H9 (cell line): ENCODE results near the gene TTLL3. TPM values are rescaled to one million over a fixed set of nuclear protein-coding genes. Genes with fewer than 3 reads are reported as not detected.

ENCODE experiments used
- DNase-seq: peaks from one replicate; pipeline ENCODE4 v3.0.0-alpha.2; 2017
- H2AFZ ChIP-seq: one replicate; pipeline ENCODE4 v1.6.1; 2013; ENCODE audit warnings: mild to moderate bottlenecking, low read length, control low read depth, moderate library complexity
- H2AK5ac ChIP-seq: 2 replicates; pipeline ENCODE4 v1.6.1; 2013; ENCODE audit warnings: low read length, control low read depth, mixed read lengths; ENCODE audit not compliant: insufficient read length
- H2BK120ac ChIP-seq: one replicate; pipeline ENCODE4 v1.6.1; 2013; ENCODE audit warnings: low read depth, mild to moderate bottlenecking, low read length, control low read depth, inconsistent platforms; ENCODE audit not compliant: poor library complexity, severe bottlenecking
- H2BK12ac ChIP-seq: 2 replicates; pipeline ENCODE4 v1.6.1; 2013; ENCODE audit warnings: low read length, control low read depth, mixed read lengths, low read depth; ENCODE audit not compliant: insufficient read length
- H2BK15ac ChIP-seq: 2 replicates; pipeline ENCODE4 v1.6.1; 2013; ENCODE audit warnings: low read depth, low read length, control low read depth
- H2BK20ac ChIP-seq: one replicate; pipeline ENCODE4 v1.6.1; 2013; ENCODE audit warnings: low read depth, mild to moderate bottlenecking, low read length, control low read depth, inconsistent platforms; ENCODE audit not compliant: poor library complexity, severe bottlenecking
- H2BK5ac ChIP-seq: 2 replicates; pipeline ENCODE4 v1.6.1; 2013; ENCODE audit warnings: low read length, control low read depth, mixed read lengths; ENCODE audit not compliant: insufficient read length
- H3K14ac ChIP-seq: 2 replicates; pipeline ENCODE4 v1.6.1; 2013; ENCODE audit warnings: low read length, control low read depth; ENCODE audit not compliant: insufficient read depth
- H3K18ac ChIP-seq: 2 replicates; pipeline ENCODE4 v1.6.1; 2013; ENCODE audit warnings: low read depth, mild to moderate bottlenecking, mixed read lengths, low read length, control low read depth; ENCODE audit not compliant: insufficient read length
- H3K23ac ChIP-seq: 2 replicates; pipeline ENCODE4 v1.6.1; 2013; ENCODE audit warnings: low read length, control low read depth, mixed read lengths, low read depth; ENCODE audit not compliant: insufficient read length
- H3K23me2 ChIP-seq: 2 replicates; pipeline ENCODE4 v1.6.1; 2013; ENCODE audit warnings: low read depth, mild to moderate bottlenecking, mixed read lengths, low read length, control low read depth; ENCODE audit not compliant: insufficient read length, poor library complexity, severe bottlenecking
- H3K27ac ChIP-seq: 2 replicates; pipeline ENCODE4 v1.5.1; 2013; ENCODE audit warnings: low read length, control low read depth, mixed read lengths, low read depth; ENCODE audit not compliant: insufficient read length
- H3K27me3 ChIP-seq: 2 replicates; pipeline ENCODE4 v1.6.1; 2013; ENCODE audit warnings: low read length, control low read depth, inconsistent platforms; ENCODE audit not compliant: insufficient read depth
- H3K4ac ChIP-seq: 2 replicates; pipeline ENCODE4 v1.6.1; 2013; ENCODE audit warnings: low read depth, mild to moderate bottlenecking, control low read depth, inconsistent platforms, low read length, moderate library complexity
- H3K4me1 ChIP-seq: 2 replicates; pipeline ENCODE4 v1.6.1; 2013; ENCODE audit warnings: low read length, control low read depth, inconsistent platforms; ENCODE audit not compliant: insufficient read depth
- H3K4me2 ChIP-seq: 2 replicates; pipeline ENCODE4 v1.6.1; 2013; ENCODE audit warnings: low read length, control low read depth, mixed read lengths; ENCODE audit not compliant: insufficient read length, insufficient read depth
- H3K56ac ChIP-seq: 2 replicates; pipeline ENCODE4 v1.6.1; 2013; ENCODE audit warnings: low read depth, mild to moderate bottlenecking, mixed read lengths, low read length, control low read depth; ENCODE audit not compliant: insufficient read length
- H3K79me1 ChIP-seq: 2 replicates; pipeline ENCODE4 v1.6.1; 2013; ENCODE audit warnings: low read depth, mild to moderate bottlenecking, moderate library complexity, low read length, control low read depth, inconsistent platforms; ENCODE audit not compliant: insufficient read depth, poor library complexity, severe bottlenecking
- H3K79me2 ChIP-seq: 2 replicates; pipeline ENCODE4 v1.6.1; 2013; ENCODE audit warnings: low read length, control low read depth, inconsistent platforms; ENCODE audit not compliant: insufficient read depth
- H3K9ac ChIP-seq: 2 replicates; pipeline ENCODE4 v1.6.1; 2013; ENCODE audit warnings: low read length, control low read depth, mixed read lengths; ENCODE audit not compliant: insufficient read length; ENCODE audit errors: extremely low read depth
- H3K9me3 ChIP-seq: one replicate; pipeline ENCODE4 v1.6.1; 2013; ENCODE audit warnings: low read depth, low read length, inconsistent platforms; ENCODE audit not compliant: control insufficient read depth
- H3T11ph ChIP-seq: one replicate; pipeline ENCODE4 v1.6.1; 2013; ENCODE audit warnings: mild to moderate bottlenecking, low read length, control low read depth, inconsistent platforms
- H4K20me1 ChIP-seq: one replicate; pipeline ENCODE4 v1.6.1; 2013; ENCODE audit not compliant: control insufficient read depth, insufficient read length, insufficient read depth
- H4K5ac ChIP-seq: 2 replicates; pipeline ENCODE4 v1.6.1; 2013; ENCODE audit warnings: low read depth, mild to moderate bottlenecking, mixed read lengths, low read length, control low read depth; ENCODE audit not compliant: insufficient read length
- H4K8ac ChIP-seq: replicated peaks from 2 replicates; pipeline ENCODE4 v1.6.1; 2013; ENCODE audit warnings: low read length, control low read depth, mixed read lengths, low read depth; ENCODE audit not compliant: insufficient read length
- H4K91ac ChIP-seq: 2 replicates; pipeline ENCODE4 v1.6.1; 2013; ENCODE audit warnings: low read depth, mild to moderate bottlenecking, moderate library complexity, mixed read lengths, low read length, control low read depth; ENCODE audit not compliant: insufficient read length
- H3K27ac Mint-ChIP-seq, 3 experiments: 2 replicates in 2 of 3; 3 replicates in 1 of 3; pipeline ENCODE4 v1.8.0; 2020 to 2021; ENCODE audit warnings: mixed read lengths in 3 of 3, mild to moderate bottlenecking in 1 of 3, moderate library complexity in 1 of 3
- H3K27me3 Mint-ChIP-seq: 2 replicates; pipeline ENCODE4 v1.8.0; 2021; ENCODE audit warnings: low read depth, mild to moderate bottlenecking, moderate library complexity, mixed read lengths
- H3K36me3 Mint-ChIP-seq, 3 experiments: 2 replicates in 2 of 3; 3 replicates in 1 of 3; pipeline ENCODE4 v1.8.0; 2020 to 2021; ENCODE audit warnings: low read depth in 3 of 3, mixed read lengths in 3 of 3; ENCODE audit not compliant: insufficient read depth in 1 of 3
- H3K4me1 Mint-ChIP-seq, 2 experiments: 2 replicates each; pipeline ENCODE4 v1.8.0; 2020; ENCODE audit warnings: mixed read lengths in 2 of 2
- H3K4me3 Mint-ChIP-seq, 2 experiments: 2 replicates in 1 of 2; 3 replicates in 1 of 2; pipeline ENCODE4 v1.8.0; 2020 to 2021; ENCODE audit warnings: mild to moderate bottlenecking in 2 of 2, mixed read lengths in 2 of 2, moderate library complexity in 1 of 2
- H3K9me3 Mint-ChIP-seq, 2 experiments: 2 replicates in 1 of 2; 3 replicates in 1 of 2; pipeline ENCODE4 v1.8.0; 2020; ENCODE audit warnings: mild to moderate bottlenecking in 2 of 2, mixed read lengths in 2 of 2, moderate library complexity in 1 of 2
- CTCF ChIP-seq: fragments of 200-600 bp; sonication (generic); conservative IDR thresholded peaks from 3 replicates; pipeline ENCODE4 v1.8.0; 2021; ENCODE audit warnings: antibody characterized with exemption, mild to moderate bottlenecking
- WGBS: extraction: QIAGEN DNeasy Blood & Tissue Kit; methylation state at CpG from one replicate; pipeline ENCODE4 v1.1.7; 2013; ENCODE audit warnings: missing lambda C conversion rate, low lambda C conversion rate, mixed read lengths; ENCODE audit not compliant: insufficient read length; ENCODE audit errors: extremely low coverage; 5-methylcytosine and 5-hydroxymethylcytosine counted together
- total RNA-seq: library from RNA; stranded (reverse); gene quantifications from 2 replicates; pipeline ENCODE4 v1.2.1, GENCODE V29; 2021

Gene TTLL3
- total RNA-seq, 1 experiment from 2014 or later, result 14.4 TPM

GRCh38 chr3:9779075-9779593 is 30.9 kb upstream of the TTLL3 start:
- no peak overlapping the region for H3K4ac ChIP-seq
- no peaks in the 10 kb centered on the region for H3K4me1 ChIP-seq
- no peak overlapping the region for H3K23ac ChIP-seq
- no peak for TF ChIP-seq CTCF
- Mint-ChIP-seq H3K27ac (no peak overlapping the region), H3K4me1 (peaks cover 7 to 8% of the 10 kb centered on the region in 2 experiments; a peak in 3 of 4 replicates), H3K4me3 (no peak overlapping the region), H3K27me3 (peaks cover 9% of the 10 kb centered on the region), H3K9me3 (no peaks in the 10 kb centered on the region), H3K36me3 (peaks cover 10 to 39% (median 32%) of the 10 kb centered on the region in 3 experiments; a peak in 6 of 7 replicates)
- no peak overlapping the region for H4K5ac ChIP-seq
- no peak overlapping the region for H3K56ac ChIP-seq
- no peak overlapping the region for H2BK5ac ChIP-seq
- no peak overlapping the region for H4K8ac ChIP-seq
- H2AFZ ChIP-seq, result no peak overlapping the region
- H2BK120ac ChIP-seq, result no peak overlapping the region
- no peak overlapping the region for H2BK20ac ChIP-seq
- H3K23me2 ChIP-seq, result no peaks in the 10 kb centered on the region
- H3K79me1 ChIP-seq, result no peaks in the 10 kb centered on the region
- no peak overlapping the region for H2BK15ac ChIP-seq
- H4K20me1 ChIP-seq, result no peaks in the 10 kb centered on the region
- no peak for DNase-seq
- no CpG with 5 or more reads among the region's 6 CpGs for WGBS
- H3K18ac ChIP-seq, result no peak overlapping the region
- no peak overlapping the region for H3K14ac ChIP-seq
- H3K4me2 ChIP-seq, result no peak overlapping the region
- H3T11ph ChIP-seq, result no peak overlapping the region
- no peak overlapping the region for H4K91ac ChIP-seq
- no peak overlapping the region for H2BK12ac ChIP-seq
- no peaks in the 10 kb centered on the region for H3K9me3 ChIP-seq
- no peaks in the 10 kb centered on the region; the same call in 1 of the 2 replicates for H3K27me3 ChIP-seq
- H2AK5ac ChIP-seq, result no peak overlapping the region
- no peak overlapping the region for H3K27ac ChIP-seq
- H3K9ac ChIP-seq, result no peak overlapping the region
- no peaks in the 10 kb centered on the region for H3K79me2 ChIP-seq
